Right lobe of liver (tissue), 6 donors: ENCODE results near the gene TBCK. TPM values are rescaled to one million over a fixed set of nuclear protein-coding genes. Genes with fewer than 3 reads are reported as not detected.

Experiments
- ATAC-seq, 4 donors: fragments of 200-7000 bp; cut with Tn5 transposase; one replicate each; pipeline ENCODE4 v1.9.1; 2020; ENCODE audit warnings: mild to moderate bottlenecking in 4 of 4, moderate library complexity in 4 of 4
- DNase-seq, 3 donors: peaks; one replicate each; pipeline ENCODE4 v3.0.0-alpha.2; 2020
- H3K27ac ChIP-seq, 3 donors: fragments of 200-600 bp; one replicate each; pipeline ENCODE4 v1.8.0; 2022
- H3K27me3 ChIP-seq, 2 donors: fragments of 200-600 bp; one replicate each; pipeline ENCODE4 v1.8.0; 2022
- H3K36me3 ChIP-seq, 4 donors: fragments of 200-600 bp; sonication (generic) in 1 of 4; one replicate each; pipeline versions ENCODE4 v1.5.1 to v1.8.0; 2017 to 2022; ENCODE audit warnings: control low read depth in 1 of 4
- H3K4me1 ChIP-seq, 4 donors: fragments of 200-600 bp; sonication (generic) in 1 of 4; one replicate each; pipeline versions ENCODE4 v1.5.1 to v1.8.0; 2017 to 2022; ENCODE audit warnings: control low read depth in 1 of 4
- H3K4me3 ChIP-seq, 3 donors: fragments of 200-600 bp; one replicate each; pipeline ENCODE4 v1.8.0; 2022
- H3K9me3 ChIP-seq, 4 donors: fragments of 200-600 bp; sonication (generic) in 1 of 4; one replicate each; pipeline versions ENCODE4 v1.5.1 to v1.8.0; 2017 to 2022; ENCODE audit warnings: control low read depth in 1 of 4
- CTCF ChIP-seq, 4 donors: fragments of 200-600 bp in 3 of 4; fragments of 450-650 bp in 1 of 4; IDR thresholded peaks; one replicate each; pipeline versions ENCODE4 v1.5.1 to v1.8.0; 2016 to 2022; ENCODE audit warnings: antibody characterized with exemption in 4 of 4, mild to moderate bottlenecking in 2 of 4
- POLR2A ChIP-seq: fragments of 450-650 bp; IDR thresholded peaks from one replicate; pipeline ENCODE4 v1.6.1; 2017; ENCODE audit warnings: antibody characterized with exemption, mild to moderate bottlenecking
- WGBS: methylation state at CpG from one replicate; pipeline ENCODE4 v1.1.6; 2018; ENCODE audit warnings: low coverage, low lambda C conversion rate; ENCODE audit not compliant: insufficient coverage; ENCODE audit errors: missing lambda C conversion rate; 5-methylcytosine and 5-hydroxymethylcytosine counted together
- intact Hi-C, 2 donors: fragments of 100-400 bp; cut with DNase I; formaldehyde crosslinking; loops; one replicate each; pipeline versions ENCODE4 v1.11.2 to v1.14.1; 2022
- total RNA-seq, 6 experiments: library from RNA; depleted of rRNA in 2 of 6; stranded (reverse); fragments of >200 nt in 2 of 6; fragmentation: NEBNext Ultra II Directional in 3 of 6; extraction: Animal tissue kit (Norgen Biotek cat#: 25700) in 3 of 6; gene quantifications; one replicate each; pipeline versions ENCODE4 v1.1.0 to v1.2.4, GENCODE V29; 2016 to 2023
- donor health status: DM: no; HTN: yes; CAD: no.
- donor health status: DM: no; HTN: no; CAD: no.
- donor health status: DM: no; HTN: no; CAD: no.
- donor health status: DM: no; HTN: yes; CAD: no.
- donor health status: DM: no; HTN: yes; CAD: no.

The TBCK gene
- total RNA-seq, 6 experiments from 2014 or later, result 15.1 to 20.1 (median 16.8) TPM

DNA sequence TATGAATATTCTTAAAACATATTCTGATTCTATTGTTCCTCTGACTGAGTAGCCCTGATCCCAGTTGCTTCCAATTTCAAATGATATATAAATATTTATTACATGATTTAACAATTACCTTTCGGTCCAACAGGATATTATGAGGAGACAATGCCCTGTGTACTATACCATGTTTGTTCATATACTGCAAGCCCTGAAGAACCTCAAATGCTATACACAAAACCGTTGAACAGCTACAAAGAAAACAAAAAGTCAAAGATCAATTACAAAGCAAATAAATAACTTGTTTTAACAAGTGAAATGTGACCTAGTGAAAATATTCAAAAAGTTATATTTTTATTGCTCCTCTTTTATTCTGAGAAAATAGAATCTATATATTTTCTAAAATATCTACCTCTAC lies 54.0 kb downstream of the TBCK start:
- no peaks in the 10 kb centered on the region for H3K36me3 ChIP-seq
- no peak overlapping the region for H3K4me3 ChIP-seq
- ATAC-seq, result no peak
- TF ChIP-seq POLR2A (no peak), CTCF (IDR thresholded peaks at IDR 0.05) (no peak)
- no peaks in the 10 kb centered on the region for H3K9me3 ChIP-seq
- intact Hi-C loops, result no loop called here
- WGBS, result 66% methylated on average over 2 of the region's 2 CpGs
- no peaks in the 10 kb centered on the region for H3K27me3 ChIP-seq
- DNase-seq, result no peak
- no peak overlapping the region for H3K27ac ChIP-seq
- H3K4me1 ChIP-seq, result peaks cover 0 to 22% (median 2%) of the 10 kb centered on the region in 4 donors

DNA sequence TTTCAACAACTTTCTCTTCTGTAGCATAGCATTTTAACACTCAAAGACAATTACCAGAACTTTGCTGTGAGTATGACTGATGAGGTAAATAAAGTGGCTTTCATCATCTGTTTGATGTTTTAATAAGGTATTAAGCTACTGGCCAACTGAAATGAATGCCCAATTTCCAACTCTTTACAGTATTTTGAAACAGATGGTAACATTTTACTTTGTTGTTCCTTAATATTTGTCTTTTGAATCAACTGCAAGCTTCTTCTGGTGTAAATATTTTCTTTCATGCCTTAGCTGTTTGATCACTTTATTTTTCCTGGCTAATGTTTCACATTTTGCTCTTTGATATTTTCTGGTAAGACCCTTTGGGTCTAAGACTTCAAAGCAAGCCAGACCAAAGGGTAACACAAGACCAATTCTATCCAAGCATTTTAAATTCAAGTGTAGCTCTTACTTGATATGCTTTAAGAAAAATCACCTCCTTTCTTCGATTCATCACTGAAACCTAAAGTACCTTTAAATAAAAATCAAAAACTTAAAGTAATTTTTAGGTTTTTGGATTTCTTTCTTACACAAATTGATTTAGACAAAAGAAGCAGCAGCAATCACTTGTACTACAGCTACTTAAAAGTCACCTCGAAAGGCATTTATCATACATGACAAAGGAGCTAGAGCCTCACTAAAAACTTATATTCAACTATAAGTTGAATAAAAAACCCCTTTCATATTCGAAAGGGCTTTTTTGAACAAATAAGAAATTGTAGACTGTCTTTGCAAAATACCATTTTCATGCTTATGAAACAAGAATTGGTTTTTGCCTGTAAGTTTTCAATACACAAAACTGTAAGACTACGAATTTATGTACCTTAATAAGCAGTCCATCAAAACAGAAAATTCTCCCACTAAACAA lies 57.6 kb downstream of the TBCK start:
- DNase-seq (no peak), ATAC-seq (peak in 2 of 4 donors; percentile 34 to 65)
- no peak overlapping the region for H3K4me3 ChIP-seq
- intact Hi-C loops, result no loop called here
- WGBS, result 88% methylated on average over 4 of the region's 4 CpGs
- H3K4me1 ChIP-seq, result peaks cover 0 to 6% (median 1%) of the 10 kb centered on the region in 4 donors
- no peaks in the 10 kb centered on the region for H3K36me3 ChIP-seq
- no peaks in the 10 kb centered on the region for H3K27me3 ChIP-seq
- no peaks in the 10 kb centered on the region for H3K9me3 ChIP-seq
- no peak for TF ChIP-seq POLR2A
- H3K27ac ChIP-seq, result no peak overlapping the region

DNA sequence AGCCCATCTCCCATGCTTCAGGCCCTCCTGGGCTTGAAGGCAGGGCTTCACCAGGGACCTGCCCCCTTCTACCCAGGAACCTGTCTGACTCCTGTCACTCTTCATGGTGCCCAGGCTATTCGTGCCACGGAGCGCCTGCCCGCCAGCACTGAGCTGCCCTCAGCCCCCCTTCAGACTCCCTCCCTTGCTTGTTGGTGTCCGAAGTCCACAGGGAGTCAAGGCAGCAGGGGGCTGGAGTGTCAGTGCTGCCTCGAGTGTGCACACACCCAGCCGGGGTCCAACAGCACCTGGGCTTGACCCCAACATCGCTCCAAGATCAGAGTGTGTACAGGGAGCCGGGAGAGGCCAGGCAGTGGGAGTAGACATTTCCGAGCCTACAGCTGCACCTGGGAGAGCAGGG lies 59.8 kb downstream of the TBCK start:
- TF ChIP-seq POLR2A (no peak), CTCF (IDR thresholded peaks at IDR 0.05) (no peak)
- no peaks in the 10 kb centered on the region for H3K4me1 ChIP-seq
- H3K27ac ChIP-seq, result no peak overlapping the region
- H3K36me3 ChIP-seq, result peaks cover 0 to 5% (median 0%) of the 10 kb centered on the region in 4 donors
- intact Hi-C loops, result no loop called here
- DNase-seq, result no peak
- ATAC-seq, result peak in 1 of 4 donors; percentile 10
- no peaks in the 10 kb centered on the region for H3K27me3 ChIP-seq
- no CpG with 5 or more reads among the region's 10 CpGs for WGBS
- no peak overlapping the region for H3K4me3 ChIP-seq
- H3K9me3 ChIP-seq, result no peaks in the 10 kb centered on the region

DNA sequence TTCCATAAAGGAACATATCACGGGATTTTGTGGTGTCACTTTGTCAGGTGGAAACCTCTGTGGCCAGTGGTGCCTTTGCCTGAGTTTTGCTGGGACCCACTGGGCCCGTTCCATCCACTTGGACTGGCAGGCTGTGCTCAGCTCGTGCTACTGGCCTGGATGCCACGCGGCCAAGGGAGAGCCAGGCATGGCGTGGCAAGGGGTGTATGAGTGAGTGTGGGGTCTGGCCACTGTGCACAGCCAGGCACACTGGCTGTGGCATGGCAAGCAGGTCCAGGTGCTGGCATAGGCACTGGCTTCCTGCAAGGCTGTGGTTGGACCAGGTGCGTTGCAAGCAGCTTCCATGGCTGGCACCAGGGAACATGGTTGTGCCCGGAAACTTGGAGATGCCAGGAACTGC lies 60.8 kb downstream of the TBCK start:
- H3K27me3 ChIP-seq, result no peaks in the 10 kb centered on the region
- peaks cover 0 to 7% (median 0%) of the 10 kb centered on the region in 4 donors for H3K36me3 ChIP-seq
- WGBS, result 100% methylated on average over 1 of the region's 8 CpGs
- no peak overlapping the region for H3K4me3 ChIP-seq
- intact Hi-C loops, result no loop called here
- H3K4me1 ChIP-seq, result no peaks in the 10 kb centered on the region
- H3K9me3 ChIP-seq, result no peaks in the 10 kb centered on the region
- H3K27ac ChIP-seq, result no peak overlapping the region
- ATAC-seq, result peak in 1 of 4 donors; percentile 13
- TF ChIP-seq POLR2A (no peak), CTCF (IDR thresholded peaks at IDR 0.05) (no peak)
- DNase-seq, result no peak

DNA sequence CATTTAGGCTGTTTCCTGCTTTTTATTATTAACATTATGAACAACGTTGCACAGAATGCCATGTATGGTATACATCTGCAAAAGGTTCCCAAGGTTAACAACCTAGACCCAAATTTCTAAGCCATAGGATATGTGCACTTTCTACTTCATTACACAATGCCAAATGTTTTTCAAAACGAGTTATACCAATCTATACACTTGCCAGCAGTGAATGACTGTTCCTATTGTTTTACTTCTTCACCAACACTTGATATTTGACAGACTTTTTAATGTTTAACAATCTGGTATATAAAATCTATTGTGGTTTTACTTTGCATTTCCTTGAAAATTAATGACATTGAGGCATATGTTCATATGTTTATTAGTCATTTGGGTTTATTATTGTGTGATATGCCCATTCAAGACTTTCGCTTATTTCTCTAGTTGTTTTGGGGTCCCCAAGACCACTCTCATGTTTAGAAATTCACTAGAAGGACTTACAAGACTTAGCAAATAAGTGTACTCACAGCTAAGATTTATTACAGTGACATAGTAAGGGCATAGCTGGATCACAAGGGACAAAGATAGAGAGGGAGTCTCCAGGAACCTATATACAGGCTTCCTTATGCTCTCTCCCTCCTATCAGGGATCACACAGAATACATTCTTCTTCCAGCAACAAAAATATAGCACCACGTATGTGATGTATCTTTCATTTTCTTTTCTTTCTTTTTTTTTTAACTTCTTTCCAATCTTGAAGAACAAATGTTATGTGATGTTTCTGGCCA lies 62.5 kb downstream of the TBCK start:
- peaks cover 0 to 15% (median 0%) of the 10 kb centered on the region in 4 donors for H3K36me3 ChIP-seq
- H3K4me1 ChIP-seq, result no peaks in the 10 kb centered on the region
- no peaks in the 10 kb centered on the region for H3K9me3 ChIP-seq
- no peak overlapping the region for H3K27ac ChIP-seq
- H3K4me3 ChIP-seq, result no peak overlapping the region
- intact Hi-C loops, result no loop called here
- no peaks in the 10 kb centered on the region for H3K27me3 ChIP-seq
- DNase-seq (no peak), ATAC-seq (no peak)
- WGBS, result 76% methylated on average over 4 of the region's 4 CpGs
- TF ChIP-seq CTCF (IDR thresholded peaks at IDR 0.05), result no peak
- no peak for TF ChIP-seq POLR2A
